ENCODE results near the gene LRMDA.

DNA sequence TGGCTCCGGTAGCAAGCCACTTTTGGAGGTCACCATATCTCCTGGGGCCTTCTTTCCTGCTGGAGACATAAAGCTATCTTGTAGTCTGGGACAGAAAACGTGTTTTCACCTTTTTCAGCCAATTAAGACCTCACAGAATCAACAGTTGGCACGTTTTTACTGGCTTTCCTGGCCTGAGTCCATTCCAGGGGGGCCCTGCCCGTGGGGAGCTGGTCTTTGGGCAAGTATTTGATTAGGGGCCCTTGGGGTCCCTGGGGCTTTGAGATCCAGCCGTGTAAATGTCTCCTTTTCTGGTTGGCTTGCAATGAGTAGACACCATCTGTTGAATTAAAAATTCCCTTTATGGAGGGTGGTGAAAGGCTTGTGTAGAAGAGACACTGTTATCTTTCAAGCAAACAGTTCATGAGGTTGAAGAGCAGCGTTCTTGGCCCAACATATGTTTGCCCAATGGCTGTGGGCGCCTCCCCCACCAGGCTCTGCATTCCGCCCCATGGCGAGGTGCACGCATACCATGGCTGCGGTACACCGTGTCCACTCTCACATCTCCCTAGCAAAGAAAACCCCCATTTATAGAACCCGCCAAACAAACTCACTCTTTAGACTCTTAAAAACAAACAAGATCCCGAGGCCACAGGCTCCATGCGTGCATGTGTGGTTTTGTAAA lies 593.2 kb downstream of the LRMDA start:
- TF ChIP-seq, protein P1, sequence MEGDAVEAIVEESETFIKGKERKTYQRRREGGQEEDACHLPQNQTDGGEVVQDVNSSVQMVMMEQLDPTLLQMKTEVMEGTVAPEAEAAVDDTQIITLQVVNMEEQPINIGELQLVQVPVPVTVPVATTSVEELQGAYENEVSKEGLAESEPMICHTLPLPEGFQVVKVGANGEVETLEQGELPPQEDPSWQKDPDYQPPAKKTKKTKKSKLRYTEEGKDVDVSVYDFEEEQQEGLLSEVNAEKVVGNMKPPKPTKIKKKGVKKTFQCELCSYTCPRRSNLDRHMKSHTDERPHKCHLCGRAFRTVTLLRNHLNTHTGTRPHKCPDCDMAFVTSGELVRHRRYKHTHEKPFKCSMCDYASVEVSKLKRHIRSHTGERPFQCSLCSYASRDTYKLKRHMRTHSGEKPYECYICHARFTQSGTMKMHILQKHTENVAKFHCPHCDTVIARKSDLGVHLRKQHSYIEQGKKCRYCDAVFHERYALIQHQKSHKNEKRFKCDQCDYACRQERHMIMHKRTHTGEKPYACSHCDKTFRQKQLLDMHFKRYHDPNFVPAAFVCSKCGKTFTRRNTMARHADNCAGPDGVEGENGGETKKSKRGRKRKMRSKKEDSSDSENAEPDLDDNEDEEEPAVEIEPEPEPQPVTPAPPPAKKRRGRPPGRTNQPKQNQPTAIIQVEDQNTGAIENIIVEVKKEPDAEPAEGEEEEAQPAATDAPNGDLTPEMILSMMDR (IDR thresholded peaks at IDR 0.05) = no peak
- TF ChIP-seq EP300 (IDR thresholded peaks at IDR 0.05; ENCODE audit: low read depth) = no peak

Measured in transverse colon (tissue), 3 donors.